Large intestine (tissue), 12 donors: ENCODE results near the gene STK36. TPM values are rescaled to one million over a fixed set of nuclear protein-coding genes. Genes with fewer than 3 reads are reported as not detected.

Experiments
- DNase-seq, 2 donors: peaks; one replicate each; pipeline versions ENCODE4 v3.0.0 to v3.0.0-alpha.2; 2013
- H3K27ac ChIP-seq: one replicate; pipeline ENCODE4 v1.5.1; 2013; ENCODE audit warnings: low read length
- H3K27me3 ChIP-seq: 2 replicates; pipeline ENCODE4 v1.6.1; 2013; ENCODE audit warnings: low read length; ENCODE audit not compliant: control insufficient read depth, insufficient read depth
- H3K36me3 ChIP-seq: 2 replicates; pipeline ENCODE4 v1.6.1; 2013; ENCODE audit warnings: low read length; ENCODE audit not compliant: control insufficient read depth, insufficient read depth
- H3K4me1 ChIP-seq: one replicate; pipeline ENCODE4 v1.6.1; 2013; ENCODE audit warnings: low read length; ENCODE audit not compliant: control insufficient read depth, insufficient read depth
- H3K4me3 ChIP-seq: one replicate; pipeline ENCODE4 v1.5.1; 2013; ENCODE audit warnings: low read length
- H3K9me3 ChIP-seq: one replicate; pipeline ENCODE4 v1.6.1; 2013; ENCODE audit warnings: mild to moderate bottlenecking, low read depth, low read length, moderate library complexity; ENCODE audit not compliant: control insufficient read depth
- WGBS: methylation state at CpG from one replicate; pipeline ENCODE4 v1.1.5; 2013; ENCODE audit warnings: low lambda C conversion rate; ENCODE audit not compliant: insufficient coverage; 5-methylcytosine and 5-hydroxymethylcytosine counted together
- long read RNA-seq, 11 donors: transcript quantifications; one replicate each; lab custom pipeline, GENCODE V29; 2026
- polyA plus RNA-seq: library from polyadenylated mRNA; unstranded; fragments of 120-200 nt; gene quantifications from one replicate; pipeline ENCODE4 v1.2.1, GENCODE V29; 2013

The STK36 gene
- polyA plus RNA-seq: 44.6 TPM
- long read RNA-seq, donor 1: 0 reads
- long read RNA-seq, donor 2, full-length matches to known transcripts: 2 of 2 reads
- long read RNA-seq, donor 2, partial matches to known transcripts: 0 of 2 reads
- long read RNA-seq, donor 2, other reads (novel, unspliced or antisense): 0 of 2 reads
- long read RNA-seq, donor 3: 0 reads
- long read RNA-seq, donor 4, partial matches to known transcripts: 0 of 1 reads
- long read RNA-seq, donor 4, other reads (novel, unspliced or antisense): 0 of 1 reads
- long read RNA-seq, donor 5, partial matches to known transcripts: 6 of 6 reads
- long read RNA-seq, donor 5, other reads (novel, unspliced or antisense): 0 of 6 reads
- long read RNA-seq, donor 6: 0 reads
- long read RNA-seq, donor 7: 0 reads
- long read RNA-seq, donor 8, partial matches to known transcripts: 6 of 6 reads
- long read RNA-seq, donor 8, other reads (novel, unspliced or antisense): 0 of 6 reads
- long read RNA-seq, donor 9, partial matches to known transcripts: 5 of 9 reads
- long read RNA-seq, donor 9, other reads (novel, unspliced or antisense): 0 of 9 reads
- long read RNA-seq, donor 10, full-length matches to known transcripts: 1 of 1 reads
- long read RNA-seq, donor 10, partial matches to known transcripts: 0 of 1 reads
- long read RNA-seq, donor 10, other reads (novel, unspliced or antisense): 0 of 1 reads
- long read RNA-seq, donor 11: 0 reads

- Histone ChIP-seq H3K36me3 (peaks cover 21% of the 10 kb centered on the region), H3K27me3 (no peaks in the 10 kb centered on the region), H3K9me3 (no peaks in the 10 kb centered on the region), H3K4me3 (peak within 1 kb of the TSS; percentile 84), H3K27ac (peak within 1 kb of the TSS; percentile 54), H3K4me1 (peaks cover 8% of the 10 kb centered on the region)
- DNase-seq: peak; percentile 82 to 87
- WGBS: no CpG with 5 or more reads among the region's 49 CpGs
Observed at GRCh38 chr2:218671654-218672566, at the start of gene STK36, which contains the start of gene RNF25. STK36 (plus strand) TSS chr2:218672086; CDS start chr2:218672830, 744 bp downstream. RNF25 (minus strand) TSS chr2:218672002; CDS start chr2:218671970, 32 bp downstream.

DNA sequence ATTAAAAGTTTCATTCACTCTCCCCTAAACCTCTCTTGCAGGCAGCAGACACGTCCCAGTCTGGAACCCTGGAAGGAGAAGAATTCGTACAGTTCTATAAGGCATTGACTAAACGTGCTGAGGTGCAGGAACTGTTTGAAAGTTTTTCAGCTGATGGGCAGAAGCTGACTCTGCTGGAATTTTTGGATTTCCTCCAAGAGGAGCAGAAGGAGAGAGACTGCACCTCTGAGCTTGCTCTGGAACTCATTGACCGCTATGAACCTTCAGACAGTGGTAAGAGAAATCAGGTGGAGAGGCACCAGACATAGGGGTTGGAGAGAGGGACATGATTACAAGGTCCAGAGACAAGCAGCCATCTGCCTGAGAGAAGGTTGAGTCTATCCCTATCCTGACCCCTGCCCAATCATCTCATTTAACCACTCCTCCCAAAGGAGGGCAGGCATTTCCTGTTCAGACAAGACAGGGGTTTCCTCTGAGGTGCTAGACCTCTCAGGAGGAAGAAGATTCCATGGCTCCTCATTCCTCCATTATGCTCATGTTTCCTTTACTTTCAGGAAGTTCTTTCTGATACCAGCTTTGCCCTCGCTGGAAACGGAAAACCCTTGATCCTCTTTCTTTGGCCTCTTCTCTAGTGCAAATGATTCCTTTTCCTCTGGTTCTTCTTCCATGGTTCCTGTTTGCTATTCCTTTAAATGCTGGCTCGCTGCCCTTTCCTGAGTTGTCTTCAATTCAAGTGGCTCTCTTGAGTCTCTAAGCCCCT, 49.1 kb upstream of the STK36 start:
- Histone ChIP-seq H3K9me3 (no peaks in the 10 kb centered on the region), H3K27ac (no peak overlapping the region), H3K27me3 (no peaks in the 10 kb centered on the region), H3K4me3 (no peak overlapping the region), H3K36me3 (no peaks in the 10 kb centered on the region), H3K4me1 (no peaks in the 10 kb centered on the region)
- DNase-seq: no peak
- WGBS: 89% methylated on average over 4 of the region's 7 CpGs

- H3K27ac ChIP-seq: no peak overlapping the region
- 71% methylated on average over 3 of the region's 3 CpGs for WGBS
- no peak overlapping the region for H3K4me3 ChIP-seq
- no peaks in the 10 kb centered on the region for H3K36me3 ChIP-seq
- no peaks in the 10 kb centered on the region for H3K27me3 ChIP-seq
- DNase-seq: no peak
- H3K9me3 ChIP-seq: no peaks in the 10 kb centered on the region
- no peaks in the 10 kb centered on the region for H3K4me1 ChIP-seq
Observed at GRCh38 chr2:218623366-218623705, 48.5 kb upstream of the STK36 start.

DNA sequence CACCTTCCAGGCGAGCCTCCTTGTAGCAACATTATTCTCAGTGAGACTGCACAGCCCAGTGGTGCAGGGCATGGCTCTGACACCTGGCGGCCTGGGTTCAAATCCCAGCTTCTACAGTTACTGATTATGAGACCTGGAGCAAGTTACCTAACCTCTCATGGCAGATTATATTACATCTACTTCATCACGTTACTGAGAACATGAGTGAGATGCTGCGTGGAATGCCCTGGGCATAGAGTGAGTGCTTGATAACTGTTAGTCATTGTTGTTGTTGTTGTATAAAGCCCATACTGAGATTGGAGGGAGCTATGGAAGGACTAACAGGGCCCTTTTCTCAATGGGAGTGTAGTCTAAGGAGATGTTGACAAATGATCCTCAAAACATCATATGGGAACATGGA, 45.5 kb upstream of the STK36 start:
- H3K9me3 ChIP-seq: no peaks in the 10 kb centered on the region
- no peaks in the 10 kb centered on the region for H3K36me3 ChIP-seq
- H3K27ac ChIP-seq: no peak overlapping the region
- H3K27me3 ChIP-seq: no peaks in the 10 kb centered on the region
- no CpG with 5 or more reads among the region's 4 CpGs for WGBS
- H3K4me1 ChIP-seq: no peaks in the 10 kb centered on the region
- DNase-seq: no peak
- H3K4me3 ChIP-seq: no peak overlapping the region

DNA sequence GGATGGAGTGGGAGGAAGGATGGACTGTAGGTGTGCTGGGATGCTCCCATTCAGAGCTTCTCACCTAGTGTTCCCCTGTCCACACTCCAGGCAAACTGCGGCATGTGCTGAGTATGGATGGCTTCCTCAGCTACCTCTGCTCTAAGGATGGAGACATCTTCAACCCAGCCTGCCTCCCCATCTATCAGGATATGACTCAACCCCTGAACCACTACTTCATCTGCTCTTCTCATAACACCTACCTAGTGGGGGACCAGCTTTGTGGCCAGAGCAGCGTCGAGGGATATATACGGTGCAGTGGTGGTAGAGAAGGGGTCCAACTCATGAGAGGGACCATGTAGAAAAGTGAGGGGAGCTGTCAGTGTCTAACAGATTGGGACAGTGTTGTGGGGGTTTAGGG, 43.9 kb upstream of the STK36 start:
- DNase-seq: no peak
- H3K4me3 ChIP-seq: no peak overlapping the region
- H3K36me3 ChIP-seq: peaks cover 2% of the 10 kb centered on the region
- no peaks in the 10 kb centered on the region for H3K9me3 ChIP-seq
- no peaks in the 10 kb centered on the region for H3K27me3 ChIP-seq
- no peak overlapping the region for H3K27ac ChIP-seq
- H3K4me1 ChIP-seq: no peaks in the 10 kb centered on the region
- no CpG with 5 or more reads among the region's 4 CpGs for WGBS

GRCh38 chr2:218631837-218632236, 40.0 kb upstream of the STK36 start:
- Histone ChIP-seq H3K36me3 (peaks cover 28% of the 10 kb centered on the region), H3K4me3 (no peak overlapping the region), H3K9me3 (no peaks in the 10 kb centered on the region), H3K27ac (no peak overlapping the region), H3K27me3 (no peaks in the 10 kb centered on the region), H3K4me1 (no peaks in the 10 kb centered on the region)
- WGBS: no CpG with 5 or more reads among the region's 4 CpGs
- no peak for DNase-seq

DNA sequence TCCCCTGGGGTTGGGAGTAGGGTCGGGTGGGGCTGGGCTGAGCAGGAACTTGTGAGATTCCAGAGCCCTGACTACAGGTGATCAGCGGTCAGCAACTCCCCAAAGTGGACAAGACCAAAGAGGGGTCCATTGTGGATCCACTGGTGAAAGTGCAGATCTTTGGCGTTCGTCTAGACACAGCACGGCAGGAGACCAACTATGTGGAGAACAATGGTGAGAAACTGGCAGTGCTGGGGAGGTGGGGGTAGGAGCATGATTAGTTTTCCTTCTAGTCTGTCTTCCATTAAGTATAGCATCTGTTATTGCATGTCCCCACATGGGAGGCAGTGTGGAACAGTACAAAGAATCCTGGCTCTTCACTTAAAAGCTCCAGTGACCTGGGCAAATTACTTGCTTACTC, 36.2 kb upstream of the STK36 start:
- Histone ChIP-seq H3K27ac (no peak overlapping the region), H3K36me3 (peaks cover 62% of the 10 kb centered on the region), H3K4me3 (no peak overlapping the region), H3K9me3 (no peaks in the 10 kb centered on the region), H3K27me3 (no peaks in the 10 kb centered on the region), H3K4me1 (no peaks in the 10 kb centered on the region)
- WGBS: 100% methylated on average over 3 of the region's 5 CpGs
- DNase-seq: no peak

GRCh38 chr2:218638372-218638771, 33.5 kb upstream of the STK36 start:
- Histone ChIP-seq H3K4me3 (no peak overlapping the region), H3K36me3 (peaks cover 78% of the 10 kb centered on the region), H3K4me1 (no peaks in the 10 kb centered on the region), H3K9me3 (no peaks in the 10 kb centered on the region), H3K27ac (no peak overlapping the region), H3K27me3 (no peaks in the 10 kb centered on the region)
- no peak for DNase-seq
- no CpG with 5 or more reads among the region's 18 CpGs for WGBS

DNA sequence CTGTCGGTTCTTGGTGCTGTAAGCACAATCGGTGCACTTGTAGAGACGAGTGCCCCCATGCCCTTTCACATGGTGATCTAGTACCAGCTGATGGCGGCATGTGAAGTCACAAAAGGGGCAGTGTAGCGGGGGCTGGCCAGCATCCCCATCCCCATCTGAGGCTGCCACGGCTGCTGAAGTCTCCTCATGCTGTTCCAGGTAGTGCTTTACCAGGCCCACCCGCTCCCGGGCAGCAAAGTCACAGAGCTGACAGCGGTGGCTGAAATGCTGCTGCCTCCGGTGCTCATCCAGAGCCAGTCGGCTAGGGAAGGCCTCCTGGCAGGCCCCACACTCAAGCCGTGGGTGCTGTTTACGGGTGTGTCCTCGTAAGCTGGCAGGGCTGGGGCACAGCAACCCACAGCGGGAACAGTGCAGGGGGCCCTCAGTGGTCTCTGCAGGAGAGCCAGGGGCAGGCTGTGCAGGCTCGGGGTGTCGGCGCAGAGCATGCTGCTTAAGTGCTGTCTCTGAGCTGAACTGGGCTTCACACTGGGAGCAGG, 29.7 kb upstream of the STK36 start:
- Histone ChIP-seq H3K36me3 (peaks cover 76% of the 10 kb centered on the region), H3K4me3 (no peak overlapping the region), H3K9me3 (no peaks in the 10 kb centered on the region), H3K4me1 (peaks cover 22% of the 10 kb centered on the region), H3K27me3 (no peaks in the 10 kb centered on the region), H3K27ac (no peak overlapping the region)
- no CpG with 5 or more reads among the region's 18 CpGs for WGBS
- DNase-seq: no peak
